Gastrocnemius medialis (tissue), 4 donors: Measurements from ENCODE around the gene POLA1.

Experiments used
- CTCF ChIP-seq, 5 experiments: fragments of 450-650 bp in 3 of 5; fragments of 200-600 bp in 2 of 5; sonication (generic) in 2 of 5; IDR thresholded peaks in 4 of 5; conservative IDR thresholded peaks in 1 of 5; 1 replicate in 4 of 5; 2 replicates in 1 of 5; pipeline ENCODE4 v1.5.1; 2016 to 2019; ENCODE audit warnings: antibody characterized with exemption in 5 of 5, mild to moderate bottlenecking in 3 of 5, moderate library complexity in 3 of 5
- POLR2A ChIP-seq, 2 donors: fragments of 450-650 bp; IDR thresholded peaks; one replicate each; pipeline ENCODE4 v1.6.1; 2017; ENCODE audit warnings: antibody characterized with exemption in 2 of 2, mild to moderate bottlenecking in 2 of 2, moderate library complexity in 2 of 2

GRCh38 chrX:24846550-24847150 lies 152.9 kb downstream of the POLA1 start:
- TF ChIP-seq POLR2A (IDR thresholded peaks at IDR 0.05) (no peak), CTCF (IDR thresholded peaks at IDR 0.05 in 4 of 5, conservative IDR thresholded peaks at IDR 0.05 in 1 of 5) (no peak)
